GM23338 (cell line): ENCODE measurements around the gene LRMDA. TPM values are rescaled to one million over a fixed set of nuclear protein-coding genes. Genes with fewer than 3 reads are reported as not detected.

Experiments
- ATAC-seq: fragments of 200-7000 bp; cut with Tn5 transposase; 3 replicates; pipeline ENCODE4 v1.9.1; 2020
- DNase-seq: peaks from one replicate; pipeline ENCODE4 v3.0.0-alpha.2; 2015; ENCODE audit warnings: low spot score
- H2AFZ ChIP-seq: fragments of 200-600 bp; sonication (generic); 2 replicates; pipeline ENCODE4 v1.8.0; 2016; ENCODE audit warnings: antibody characterized with exemption, mild to moderate bottlenecking, moderate library complexity
- H3F3A ChIP-seq: fragments of 200-600 bp; sonication (generic); replicated peaks from 2 replicates; pipeline ENCODE4 v1.8.0; 2017; ENCODE audit warnings: antibody characterized with exemption, mixed run types, low read depth
- H3K27ac ChIP-seq: fragments of 200-600 bp; sonication (generic); 2 replicates; pipeline ENCODE4 v1.6.1; 2016; ENCODE audit warnings: low read depth
- H3K27me3 ChIP-seq: fragments of 200-600 bp; sonication (generic); 2 replicates; pipeline ENCODE4 v1.8.0; 2016; ENCODE audit warnings: mild to moderate bottlenecking, mixed run types, moderate library complexity; ENCODE audit not compliant: insufficient read depth
- H3K36me3 ChIP-seq: fragments of 200-600 bp; sonication (generic); 2 replicates; pipeline ENCODE4 v1.8.0; 2016; ENCODE audit warnings: mild to moderate bottlenecking; ENCODE audit not compliant: insufficient read depth
- H3K4me1 ChIP-seq: fragments of 200-600 bp; sonication (generic); 2 replicates; pipeline ENCODE4 v1.8.0; 2016; ENCODE audit warnings: mild to moderate bottlenecking, moderate library complexity; ENCODE audit not compliant: insufficient read depth
- H3K4me2 ChIP-seq: fragments of 200-600 bp; sonication (generic); 2 replicates; pipeline ENCODE4 v1.7.1; 2017; ENCODE audit warnings: mixed run types
- H3K4me3 ChIP-seq: fragments of 200-600 bp; sonication (generic); 2 replicates; pipeline ENCODE4 v1.6.1; 2016; ENCODE audit warnings: mixed run types
- H3K79me2 ChIP-seq: fragments of 200-600 bp; sonication (generic); replicated peaks from 2 replicates; pipeline ENCODE4 v1.8.0; 2017; ENCODE audit warnings: mild to moderate bottlenecking; ENCODE audit not compliant: insufficient read depth
- H3K9me2 ChIP-seq: fragments of 200-600 bp; sonication (generic); 2 replicates; pipeline ENCODE4 v1.8.0; 2017; ENCODE audit not compliant: insufficient read depth
- H4K20me1 ChIP-seq: fragments of 200-600 bp; sonication (generic); replicated peaks from 2 replicates; pipeline ENCODE4 v1.8.0; 2017; ENCODE audit warnings: mild to moderate bottlenecking; ENCODE audit not compliant: insufficient read depth
- H3K27ac Mint-ChIP-seq: 2 replicates; pipeline ENCODE4 v1.8.0; 2020; ENCODE audit warnings: inconsistent platforms, mild to moderate bottlenecking, moderate library complexity, mixed read lengths
- H3K27me3 Mint-ChIP-seq: 3 replicates; pipeline ENCODE4 v1.8.0; 2022; ENCODE audit warnings: low read depth, mild to moderate bottlenecking, moderate library complexity, mixed read lengths, inconsistent platforms; ENCODE audit not compliant: insufficient read depth, poor library complexity
- H3K36me3 Mint-ChIP-seq: 3 replicates; pipeline ENCODE4 v1.8.0; 2021; ENCODE audit warnings: low read depth, mild to moderate bottlenecking, inconsistent platforms, moderate library complexity, mixed read lengths
- H3K4me1 Mint-ChIP-seq: 3 replicates; pipeline ENCODE4 v1.8.0; 2020; ENCODE audit warnings: mild to moderate bottlenecking, inconsistent platforms, mixed read lengths
- H3K4me3 Mint-ChIP-seq: 3 replicates; pipeline ENCODE4 v1.8.0; 2021; ENCODE audit warnings: moderate library complexity, mild to moderate bottlenecking, inconsistent platforms, mixed read lengths
- H3K9me3 Mint-ChIP-seq: 3 replicates; pipeline ENCODE4 v1.8.0; 2020; ENCODE audit warnings: moderate library complexity, mild to moderate bottlenecking, inconsistent platforms, mixed read lengths
- EZH2 ChIP-seq: fragments of 200-600 bp; sonication (generic); IDR thresholded peaks from one replicate; pipeline ENCODE4 v1.8.0; 2017; ENCODE audit warnings: antibody characterized with exemption, mild to moderate bottlenecking, low read depth; ENCODE audit not compliant: unreplicated experiment
- JUNB ChIP-seq: IDR thresholded peaks from one replicate; pipeline ENCODE4 v1.6.1; 2016; ENCODE audit warnings: antibody characterized with exemption; ENCODE audit not compliant: unreplicated experiment
- REST ChIP-seq: IDR thresholded peaks from one replicate; pipeline ENCODE4 v1.6.1; 2018; ENCODE audit warnings: antibody characterized with exemption; ENCODE audit not compliant: unreplicated experiment
- ZNF462 ChIP-seq: fragments of 250-450 bp; sonication (Bioruptor Pico); IDR thresholded peaks from 2 replicates; pipeline ENCODE4 v1.5.0; 2020; ENCODE audit warnings: mild to moderate bottlenecking, moderate library complexity
- polyA plus RNA-seq: library from polyadenylated mRNA; unstranded; fragments of >200 nt; fragmentation: Nextera tagmentation; extraction: Ambion mirVana; gene quantifications from 2 replicates; pipeline ENCODE4 v1.2.1, GENCODE V29; 2016
- total RNA-seq: library from RNA; depleted of rRNA; stranded (reverse); fragments of >200 nt; shearing (Covaris generic); gene quantifications from 2 replicates; pipeline ENCODE4 v1.2.3, GENCODE V29; 2014
- TF ChIP-seq, protein P1 (sequence below), 2 experiments: fragments of 200-600 bp in 1 of 2; sonication (generic) in 1 of 2; conservative IDR thresholded peaks; 2 replicates each; pipeline versions ENCODE4 v1.5.1 to v1.6.1; 2016 to 2017; ENCODE audit warnings: antibody characterized with exemption in 2 of 2, low read depth in 2 of 2, mild to moderate bottlenecking in 2 of 2, moderate library complexity in 1 of 2

Gene LRMDA
- total and polyA plus RNA-seq, 2 experiments from 2014 or later, result 0.90 to 1.8 TPM

GRCh38 chr10:76388321-76389023 lies 957.0 kb downstream of the LRMDA start (continued):
- TF ChIP-seq ZNF462 (CRISPR knock-in tag), result no peak
- TF ChIP-seq, protein P1, sequence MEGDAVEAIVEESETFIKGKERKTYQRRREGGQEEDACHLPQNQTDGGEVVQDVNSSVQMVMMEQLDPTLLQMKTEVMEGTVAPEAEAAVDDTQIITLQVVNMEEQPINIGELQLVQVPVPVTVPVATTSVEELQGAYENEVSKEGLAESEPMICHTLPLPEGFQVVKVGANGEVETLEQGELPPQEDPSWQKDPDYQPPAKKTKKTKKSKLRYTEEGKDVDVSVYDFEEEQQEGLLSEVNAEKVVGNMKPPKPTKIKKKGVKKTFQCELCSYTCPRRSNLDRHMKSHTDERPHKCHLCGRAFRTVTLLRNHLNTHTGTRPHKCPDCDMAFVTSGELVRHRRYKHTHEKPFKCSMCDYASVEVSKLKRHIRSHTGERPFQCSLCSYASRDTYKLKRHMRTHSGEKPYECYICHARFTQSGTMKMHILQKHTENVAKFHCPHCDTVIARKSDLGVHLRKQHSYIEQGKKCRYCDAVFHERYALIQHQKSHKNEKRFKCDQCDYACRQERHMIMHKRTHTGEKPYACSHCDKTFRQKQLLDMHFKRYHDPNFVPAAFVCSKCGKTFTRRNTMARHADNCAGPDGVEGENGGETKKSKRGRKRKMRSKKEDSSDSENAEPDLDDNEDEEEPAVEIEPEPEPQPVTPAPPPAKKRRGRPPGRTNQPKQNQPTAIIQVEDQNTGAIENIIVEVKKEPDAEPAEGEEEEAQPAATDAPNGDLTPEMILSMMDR (conservative IDR thresholded peaks at IDR 0.05; ENCODE audit: low read depth in 2 of 2), result no peak
- TF ChIP-seq JUNB, result no peak
- no peak for TF ChIP-seq EZH2

DNA sequence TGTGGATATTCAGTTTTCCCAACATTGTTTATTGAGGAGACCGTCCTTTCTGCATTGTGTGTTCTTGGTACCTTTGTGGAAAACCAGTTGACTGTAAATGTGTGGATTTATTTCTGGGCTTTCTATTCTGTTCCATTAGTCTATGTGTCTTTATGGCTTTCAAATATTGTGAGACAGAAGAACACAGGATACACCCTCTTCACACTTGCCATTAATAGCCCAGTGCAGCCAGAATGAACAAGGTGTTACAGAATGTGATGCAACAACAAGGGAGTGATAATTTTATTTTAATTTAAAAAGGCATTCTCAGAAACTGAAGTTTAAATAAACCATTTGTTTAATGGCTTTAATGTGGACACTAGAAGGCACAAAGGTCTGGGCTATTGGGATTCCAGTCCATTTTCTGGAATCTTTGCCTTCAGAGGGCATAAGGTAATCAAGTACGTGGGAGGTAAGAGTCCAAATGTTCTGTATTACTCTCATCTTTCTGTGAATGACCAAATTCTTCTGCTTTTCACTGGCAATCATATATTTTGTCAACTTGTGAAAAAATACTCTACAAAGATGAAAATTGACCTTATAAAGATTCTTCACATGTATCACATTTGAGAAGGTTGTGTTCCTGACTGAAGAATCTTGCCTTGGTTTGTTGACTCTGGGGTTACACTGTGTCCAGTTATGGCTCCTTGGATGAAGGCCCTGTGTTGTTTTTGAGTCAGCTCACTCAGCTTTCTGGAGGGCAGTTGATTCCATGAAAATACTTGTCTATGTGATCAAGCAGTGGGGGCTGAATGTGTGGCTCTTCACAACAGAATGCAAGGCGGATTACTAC lies 962.7 kb downstream of the LRMDA start:
- no peak overlapping the region for H3K4me3 Mint-ChIP-seq
- Histone ChIP-seq H3K4me2 (no peak overlapping the region), H3K4me3 (no peak overlapping the region), H3K27ac (no peak overlapping the region), H3K27me3 (no peaks in the 10 kb centered on the region), H4K20me1 (no peaks in the 10 kb centered on the region), H3K4me1 (peaks cover 10% of the 10 kb centered on the region; the same call in 1 of the 2 replicates), H3K79me2 (no peaks in the 10 kb centered on the region), H3K36me3 (no peaks in the 10 kb centered on the region), H3K9me2 (no peaks in the 10 kb centered on the region), H3F3A (no peaks in the 10 kb centered on the region), H2AFZ (no peak overlapping the region)
- H3K27me3 Mint-ChIP-seq, result no peaks in the 10 kb centered on the region
- no peak overlapping the region for H3K27ac Mint-ChIP-seq
- no peaks in the 10 kb centered on the region for H3K9me3 Mint-ChIP-seq
- no peak for DNase-seq
- peaks cover 16% of the 10 kb centered on the region for H3K4me1 Mint-ChIP-seq
- no peaks in the 10 kb centered on the region for H3K36me3 Mint-ChIP-seq
- ATAC-seq, result no peak
- TF ChIP-seq REST, result no peak
